Epithelial cell of esophagus (primary cell): ENCODE results near the gene RAMAC.
"Not testable (repeated sequence)": the region's sequence is repeated elsewhere in the genome, so short reads cannot be mapped to it uniquely, and the experiment has no call there.

Source experiments
- DNase-seq: peaks from one replicate; pipeline ENCODE4 v3.0.0; 2010; ENCODE audit warnings: low read depth
- H3K4me3 ChIP-seq: 2 replicates; pipeline ENCODE4 v1.5.1; 2011; ENCODE audit warnings: mild to moderate bottlenecking, low read length, control low read depth
- TF ChIP-seq, protein P1 (sequence below): IDR thresholded peaks from 2 replicates; pipeline ENCODE4 v1.5.1; 2011; ENCODE audit warnings: low read depth, mild to moderate bottlenecking, low read length, control low read depth, inconsistent platforms; ENCODE audit not compliant: insufficient read depth; ENCODE audit errors: missing control alignments

The RAMAC gene

DNA sequence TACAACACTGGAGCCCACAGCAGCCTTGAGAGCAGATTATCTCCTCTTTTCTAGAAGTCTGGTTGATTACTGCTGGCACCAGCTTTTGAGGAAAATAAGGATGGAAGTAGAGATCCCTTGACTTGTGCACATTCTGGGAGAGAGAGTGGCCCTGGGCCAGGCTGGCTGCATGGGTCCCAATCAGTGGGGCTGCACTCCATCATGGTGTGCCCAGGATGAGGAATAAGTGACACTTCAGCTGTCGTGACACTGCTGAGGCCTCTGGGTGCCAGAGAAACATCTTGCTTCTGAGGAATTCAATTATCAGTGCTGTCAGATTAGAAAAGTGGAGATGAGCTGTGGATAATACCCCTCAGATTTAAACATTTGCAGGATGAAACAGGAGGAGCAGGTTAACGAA lies 9.1 kb downstream of the RAMAC start:
- TF ChIP-seq, protein P1, sequence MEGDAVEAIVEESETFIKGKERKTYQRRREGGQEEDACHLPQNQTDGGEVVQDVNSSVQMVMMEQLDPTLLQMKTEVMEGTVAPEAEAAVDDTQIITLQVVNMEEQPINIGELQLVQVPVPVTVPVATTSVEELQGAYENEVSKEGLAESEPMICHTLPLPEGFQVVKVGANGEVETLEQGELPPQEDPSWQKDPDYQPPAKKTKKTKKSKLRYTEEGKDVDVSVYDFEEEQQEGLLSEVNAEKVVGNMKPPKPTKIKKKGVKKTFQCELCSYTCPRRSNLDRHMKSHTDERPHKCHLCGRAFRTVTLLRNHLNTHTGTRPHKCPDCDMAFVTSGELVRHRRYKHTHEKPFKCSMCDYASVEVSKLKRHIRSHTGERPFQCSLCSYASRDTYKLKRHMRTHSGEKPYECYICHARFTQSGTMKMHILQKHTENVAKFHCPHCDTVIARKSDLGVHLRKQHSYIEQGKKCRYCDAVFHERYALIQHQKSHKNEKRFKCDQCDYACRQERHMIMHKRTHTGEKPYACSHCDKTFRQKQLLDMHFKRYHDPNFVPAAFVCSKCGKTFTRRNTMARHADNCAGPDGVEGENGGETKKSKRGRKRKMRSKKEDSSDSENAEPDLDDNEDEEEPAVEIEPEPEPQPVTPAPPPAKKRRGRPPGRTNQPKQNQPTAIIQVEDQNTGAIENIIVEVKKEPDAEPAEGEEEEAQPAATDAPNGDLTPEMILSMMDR = no peak
- DNase-seq = no peak

DNA sequence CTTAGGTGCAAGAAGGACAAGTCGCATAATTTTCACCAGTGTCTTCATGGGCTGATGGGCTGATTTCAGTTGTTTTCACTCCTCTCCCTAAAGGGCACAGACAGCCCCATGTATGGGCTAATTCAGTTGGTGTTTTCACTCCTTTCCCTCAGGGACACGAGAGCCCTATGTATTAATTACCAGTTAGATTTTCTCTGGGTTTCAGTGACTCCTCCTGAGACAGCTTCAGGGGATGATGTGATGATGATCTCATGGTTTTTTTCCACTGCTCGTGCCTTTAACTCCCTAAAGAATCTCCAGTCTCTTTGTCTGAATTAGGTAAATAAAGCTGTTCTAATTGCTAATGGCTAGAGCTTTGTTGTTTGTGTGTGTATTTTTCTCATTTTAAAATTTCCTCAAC lies 9.9 kb downstream of the RAMAC start:
- H3K4me3 ChIP-seq = no peak overlapping the region
- DNase-seq = peak; percentile 34
- TF ChIP-seq, protein P1 = no peak

More for the DNA sequence above, 9.1 kb downstream of the RAMAC start:
- no peak overlapping the region for H3K4me3 ChIP-seq

DNA sequence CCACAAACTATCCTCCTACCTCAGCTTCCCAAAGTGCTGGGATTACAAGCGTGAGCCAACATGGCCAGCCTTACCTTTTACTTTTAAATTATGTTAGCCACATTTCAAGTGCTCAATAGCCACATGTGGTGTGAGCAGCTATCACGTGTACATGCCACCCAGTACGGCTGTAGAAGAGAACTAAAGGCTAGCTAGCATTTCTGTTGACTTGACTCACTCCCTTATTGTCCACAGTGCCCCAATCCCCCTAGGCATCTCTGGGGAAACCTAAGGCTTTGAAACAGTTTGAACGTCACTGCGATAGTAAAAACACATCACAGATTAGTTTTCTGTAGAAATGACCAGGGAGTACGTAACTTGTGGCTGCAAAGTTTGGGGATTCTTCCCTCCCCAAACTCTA lies 13.4 kb downstream of the RAMAC start:
- TF ChIP-seq, protein P1 = no peak
- no peak for DNase-seq
- no peak overlapping the region for H3K4me3 ChIP-seq

DNA sequence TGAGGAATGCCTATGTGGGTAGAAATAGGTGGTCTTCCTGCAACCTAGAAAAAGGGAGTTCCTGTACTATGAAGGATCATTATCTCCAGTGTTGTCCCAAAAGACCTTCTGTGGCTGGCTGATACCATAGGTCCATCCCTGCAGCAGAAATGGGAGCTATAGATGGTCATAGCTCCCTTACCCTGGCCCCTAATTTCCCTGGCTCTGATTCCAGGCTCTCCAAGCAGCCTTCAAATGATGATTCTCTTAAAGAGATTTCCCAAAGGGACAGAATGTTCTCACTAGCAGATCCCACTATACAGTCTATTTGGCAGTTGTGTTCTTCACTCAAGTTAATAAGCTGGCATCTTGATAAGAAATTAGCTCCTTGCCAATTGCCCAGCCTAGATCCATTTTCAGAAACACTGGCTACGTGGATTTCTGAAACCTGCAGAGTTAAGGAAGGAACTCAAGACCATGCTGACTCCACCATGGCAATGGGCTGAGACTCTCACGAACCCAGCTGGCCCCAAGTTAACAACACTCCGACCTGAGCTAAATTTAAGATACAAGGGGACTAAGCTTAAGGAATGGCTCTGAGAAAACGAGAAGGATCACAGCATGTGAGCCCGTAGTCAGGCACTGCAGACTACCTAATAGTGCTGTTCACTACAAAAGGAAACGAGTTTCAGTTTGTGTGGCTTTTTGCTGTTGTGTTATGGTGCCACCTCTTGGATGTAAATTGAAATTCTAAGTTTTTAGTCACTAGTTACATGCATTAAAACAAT lies 14.1 kb downstream of the RAMAC start:
- H3K4me3 ChIP-seq = no peak overlapping the region
- peak; percentile 72 for DNase-seq
- TF ChIP-seq, protein P1 = peak; percentile 58

DNA sequence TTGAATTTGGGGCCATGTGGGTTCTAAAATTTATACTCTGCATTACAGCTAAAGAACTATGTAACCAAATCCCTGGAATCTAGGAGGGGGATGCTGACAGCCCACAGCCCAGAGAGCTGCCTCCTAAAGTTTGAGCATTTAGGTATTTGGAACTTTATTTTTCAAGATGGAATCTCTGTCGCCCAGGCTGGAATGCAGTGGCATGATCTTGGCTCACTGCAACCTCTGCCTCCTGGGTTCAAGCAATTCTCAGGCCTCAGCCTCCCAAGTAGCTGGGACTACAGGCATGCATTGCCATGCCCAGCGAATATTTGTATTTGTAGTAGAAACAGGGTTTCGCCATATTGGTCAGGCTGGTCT lies 14.6 kb downstream of the RAMAC start:
- not testable (repeated sequence) for DNase-seq, H3K4me3 ChIP-seq

DNA sequence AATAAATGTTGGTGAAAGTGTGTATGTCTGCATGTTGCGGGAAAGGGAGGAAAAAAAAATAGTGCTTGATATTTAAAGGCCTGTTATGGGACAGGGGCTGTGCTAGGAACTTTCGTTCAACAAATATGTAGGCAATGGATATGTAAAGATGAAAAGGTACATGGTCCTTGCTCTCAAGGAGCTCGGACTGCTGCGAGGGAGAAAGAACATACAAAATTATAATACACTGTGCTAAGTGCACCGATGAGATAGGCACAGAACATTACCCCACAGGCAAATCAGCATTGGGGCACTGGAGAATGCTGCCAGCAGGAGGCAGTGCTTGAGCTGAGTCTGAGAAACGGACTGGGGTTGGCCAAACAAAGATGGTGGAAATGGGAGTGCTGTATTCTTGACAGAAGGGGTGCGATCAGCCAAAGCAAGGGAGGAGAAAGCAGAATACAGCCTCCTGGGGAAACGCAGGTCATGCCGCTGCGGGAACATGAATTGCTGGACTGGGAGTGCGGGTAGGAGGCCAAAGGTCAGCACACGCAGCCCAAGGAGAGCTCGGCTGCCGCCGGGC lies 24.8 kb downstream of the RAMAC start:
- TF ChIP-seq, protein P1 = peak; percentile 93
- peak overlapping the region; percentile 99 for H3K4me3 ChIP-seq
- DNase-seq = peak; percentile 85

DNA sequence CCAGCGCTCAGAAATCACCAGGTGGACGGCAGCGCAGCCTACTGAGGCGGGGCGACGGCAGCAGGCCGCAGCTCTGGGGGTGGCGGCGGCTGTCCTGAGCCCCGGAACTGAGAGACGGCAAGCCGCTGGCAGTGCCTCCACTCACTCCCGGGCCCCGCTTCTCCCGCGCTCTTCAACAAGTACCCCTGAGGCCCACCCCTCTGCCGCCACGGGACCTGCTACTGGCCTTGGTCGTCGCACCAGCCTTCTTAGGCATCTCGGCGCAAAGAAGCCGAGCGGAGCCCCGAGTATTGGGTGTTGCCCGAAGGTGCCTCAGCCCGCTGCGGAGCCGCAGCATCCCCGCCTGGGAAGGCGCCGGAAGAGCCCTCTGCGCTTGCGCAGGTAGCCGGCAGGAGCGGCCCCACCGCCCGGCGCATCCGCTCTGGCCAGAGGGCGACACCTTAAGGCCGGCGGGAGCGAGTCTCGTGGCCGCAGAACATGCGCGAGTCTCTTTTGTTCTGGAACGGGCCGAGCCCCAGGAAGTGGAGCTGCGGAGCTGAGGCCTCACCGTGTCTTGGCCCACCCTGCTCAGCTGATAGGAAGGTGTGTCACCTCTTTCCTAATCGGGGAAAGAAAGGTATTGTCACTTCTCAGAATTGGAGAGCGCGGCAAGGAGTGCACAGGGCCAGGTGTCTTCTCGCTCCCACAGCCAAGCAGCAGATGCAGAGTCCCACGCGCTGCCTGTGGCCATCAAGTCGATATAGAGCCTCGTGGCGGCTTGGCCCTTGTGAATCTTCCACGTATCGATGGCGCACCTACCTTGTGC lies 25.5 kb downstream of the RAMAC start, which contains the start of gene C15orf40:
Gene C15orf40 (minus strand): TSS at position 369 of the 805 bp plus-strand sequence. CDS start 32 bp downstream, at position 337.
- DNase-seq = peak; percentile 93
- TF ChIP-seq, protein P1 = peak; percentile 35
- peak within 1 kb of the TSS; percentile 99 for H3K4me3 ChIP-seq
